Bronchus fibroblast of lung (primary cell): ENCODE data around the gene PLXNA1. TPM values are rescaled to one million over a fixed set of nuclear protein-coding genes. Genes with fewer than 3 reads are reported as not detected.

Source experiments
- total RNA-seq: library from RNA; depleted of rRNA; stranded (reverse); fragments of >200 nt; gene quantifications from 2 replicates; pipeline ENCODE4 v1.2.3, GENCODE V29; 2015

The PLXNA1 gene
- 30.2 and 31.1 TPM in 2 replicates for total RNA-seq

DNA sequence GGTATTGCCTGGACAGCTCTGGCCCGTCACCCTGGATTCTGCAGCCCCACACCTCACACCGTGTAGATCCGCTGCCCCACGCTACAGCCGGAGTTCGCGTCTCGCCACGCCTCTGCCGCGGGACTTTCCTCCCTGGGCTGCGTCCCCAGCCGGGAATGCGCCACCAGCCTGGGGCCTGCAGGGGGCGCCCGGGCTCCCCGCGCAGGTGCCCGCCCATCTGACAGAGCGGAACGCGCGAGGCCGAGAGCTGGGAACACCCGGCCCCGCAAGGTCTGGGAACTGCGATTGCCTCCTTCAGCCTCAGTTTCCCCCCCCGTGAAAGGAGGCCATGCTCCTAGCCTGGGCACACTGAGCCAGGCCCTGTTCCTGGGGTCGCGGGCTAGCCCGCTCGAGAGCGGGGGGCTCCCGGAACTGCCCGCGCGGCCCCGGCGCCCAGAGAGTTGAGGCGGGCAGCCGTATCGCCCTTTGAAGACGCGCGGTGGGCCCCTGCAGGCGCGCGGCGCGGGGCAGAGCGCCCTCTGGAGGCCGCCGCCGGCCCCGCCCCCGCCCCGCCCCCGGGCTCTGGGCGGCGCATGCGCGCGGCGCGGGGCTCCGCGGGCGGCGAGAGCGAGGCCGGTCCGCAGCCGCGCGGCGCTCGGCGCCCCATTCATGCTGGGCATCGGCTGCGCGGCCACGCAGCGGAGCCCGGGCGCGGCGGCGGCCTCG is at the start of gene PLXNA1:
Gene PLXNA1 (plus strand): TSS at position 645 of the 705 bp plus-strand sequence. CDS start 5,479 bp downstream, outside the sequence.

Other genes with a start within 250 kb of the PLXNA1 start
- not detected in 2 replicates for gene PRR23E, start 210.0 kb downstream of the PLXNA1 start, total RNA-seq